Activated CD4-positive, alpha-beta T cell treated with anti-CD3 and anti-CD28 coated beads, Interleukin-2, amount 10 ng/mL, durations not matched to agents 24 days and 14 days (primary cell): ENCODE results near the gene MED17. TPM values are rescaled to one million over a fixed set of nuclear protein-coding genes. Genes with fewer than 3 reads are reported as not detected.
"Not testable (repeated sequence)": the region's sequence is repeated elsewhere in the genome, so short reads cannot be mapped to it uniquely, and the experiment has no call there.

Experiments
- DNase-seq: peaks from one replicate; pipeline ENCODE4 v3.0.0; 2022
- H3K27ac Mint-ChIP-seq: one replicate; pipeline ENCODE4 v1.8.0; 2022; ENCODE audit warnings: mild to moderate bottlenecking, mixed read lengths
- H3K27me3 Mint-ChIP-seq: one replicate; pipeline ENCODE4 v1.8.0; 2022; ENCODE audit warnings: mixed read lengths
- H3K36me3 Mint-ChIP-seq: one replicate; pipeline ENCODE4 v1.8.0; 2022; ENCODE audit warnings: low read depth, mild to moderate bottlenecking, mixed read lengths
- H3K4me1 Mint-ChIP-seq: one replicate; pipeline ENCODE4 v1.8.0; 2021; ENCODE audit warnings: mixed read lengths
- H3K4me3 Mint-ChIP-seq: one replicate; pipeline ENCODE4 v1.8.0; 2022; ENCODE audit warnings: mild to moderate bottlenecking, moderate library complexity, mixed read lengths
- H3K9me3 Mint-ChIP-seq: one replicate; pipeline ENCODE4 v1.8.0; 2021; ENCODE audit warnings: mixed read lengths
- intact Hi-C: fragments of 100-400 bp; cut with micrococcal nuclease; formaldehyde crosslinking; loops from one replicate; pipeline ENCODE4 v1.15.1; 2023
- total RNA-seq: library from RNA; stranded (reverse); gene quantifications from 2 replicates; pipeline ENCODE4 v1.2.3, GENCODE V29; 2022

Gene MED17
- total RNA-seq, 1 donor from 2014 or later = 55.1 TPM

GRCh38 chr11:93772123-93772522, 12.0 kb upstream of the MED17 start:
- Mint-ChIP-seq H3K4me1 (peaks cover 2% of the 10 kb centered on the region), H3K27me3 (no peaks in the 10 kb centered on the region), H3K27ac (no peak overlapping the region), H3K36me3 (no peaks in the 10 kb centered on the region), H3K9me3 (peaks cover 9% of the 10 kb centered on the region), H3K4me3 (no peak overlapping the region)
- no peak for DNase-seq
- intact Hi-C loops = no loop called here

- no peaks in the 10 kb centered on the region for H3K36me3 Mint-ChIP-seq
- no peak overlapping the region for H3K4me3 Mint-ChIP-seq
- peaks cover 7% of the 10 kb centered on the region for H3K9me3 Mint-ChIP-seq
- H3K27ac Mint-ChIP-seq = no peak overlapping the region
- DNase-seq = no peak
- intact Hi-C loops = no loop called here
- no peaks in the 10 kb centered on the region for H3K27me3 Mint-ChIP-seq
- H3K4me1 Mint-ChIP-seq = peaks cover 2% of the 10 kb centered on the region
These were observed 11.0 kb upstream of the MED17 start for GRCh38 chr11:93773045-93773477.

GRCh38 chr11:93773601-93774200, 10.4 kb upstream of the MED17 start:
- Mint-ChIP-seq H3K27ac (no peak overlapping the region), H3K9me3 (peaks cover 7% of the 10 kb centered on the region), H3K27me3 (no peaks in the 10 kb centered on the region), H3K4me1 (peaks cover 2% of the 10 kb centered on the region), H3K4me3 (no peak overlapping the region), H3K36me3 (no peaks in the 10 kb centered on the region)
- DNase-seq = no peak
- intact Hi-C loops = no loop called here

GRCh38 chr11:93774560-93774959, 9.5 kb upstream of the MED17 start:
- H3K27ac Mint-ChIP-seq, H3K27me3 Mint-ChIP-seq, DNase-seq, H3K4me3 Mint-ChIP-seq, H3K9me3 Mint-ChIP-seq, H3K4me1 Mint-ChIP-seq, intact Hi-C loops, H3K36me3 Mint-ChIP-seq: not testable (repeated sequence)

GRCh38 chr11:93775289-93775688, 8.8 kb upstream of the MED17 start:
- peaks cover 6% of the 10 kb centered on the region for H3K36me3 Mint-ChIP-seq
- no peaks in the 10 kb centered on the region for H3K27me3 Mint-ChIP-seq
- DNase-seq = no peak
- H3K9me3 Mint-ChIP-seq = peaks cover 7% of the 10 kb centered on the region
- intact Hi-C loops = no loop called here
- H3K4me3 Mint-ChIP-seq = no peak overlapping the region
- H3K4me1 Mint-ChIP-seq = peaks cover 2% of the 10 kb centered on the region
- no peak overlapping the region for H3K27ac Mint-ChIP-seq

- Mint-ChIP-seq H3K9me3 (no peaks in the 10 kb centered on the region), H3K27ac (peak overlapping the region; percentile 95), H3K27me3 (no peaks in the 10 kb centered on the region), H3K4me3 (peak overlapping the region; percentile 99), H3K36me3 (peaks cover 34% of the 10 kb centered on the region), H3K4me1 (peaks cover 37% of the 10 kb centered on the region)
- intact Hi-C loops = loop anchor here (10.0 kb wide), 1 partner anchor 1191 kb away; the partner anchor contains the start of genes CWC15 and KDM4D
- DNase-seq = no peak
These were observed 720 bp upstream of the MED17 start for GRCh38 chr11:93783362-93783761.

- Mint-ChIP-seq H3K4me1 (peaks cover 39% of the 10 kb centered on the region), H3K9me3 (no peaks in the 10 kb centered on the region), H3K36me3 (peaks cover 36% of the 10 kb centered on the region), H3K27ac (peak overlapping the region; percentile 95), H3K27me3 (no peaks in the 10 kb centered on the region), H3K4me3 (peak overlapping the region; percentile 99)
- DNase-seq = no peak
- intact Hi-C loops = loop anchor here (1.0 to 10.0 kb wide), 5 partner anchors 42 to 1191 kb away; partner anchors contain the start of genes ANKRD49, C11orf54, CEP295 and CWC15
These were observed 327 bp upstream of the MED17 start for GRCh38 chr11:93783765-93784144.

- no peaks in the 10 kb centered on the region for H3K27me3 Mint-ChIP-seq
- peak overlapping the region; percentile 95 for H3K27ac Mint-ChIP-seq
- peaks cover 40% of the 10 kb centered on the region for H3K36me3 Mint-ChIP-seq
- intact Hi-C loops = loop anchor here (1.0 to 10.0 kb wide), 5 partner anchors 44 to 1190 kb away; partner anchors contain the start of genes ANKRD49, C11orf54, CEP295 and CWC15
- H3K4me3 Mint-ChIP-seq = peak overlapping the region; percentile 99
- H3K9me3 Mint-ChIP-seq = no peaks in the 10 kb centered on the region
- DNase-seq = no peak
- H3K4me1 Mint-ChIP-seq = peaks cover 41% of the 10 kb centered on the region
These were observed 866 bp downstream of the MED17 start for GRCh38 chr11:93784935-93785360.

GRCh38 chr11:93791493-93791892, 7.4 kb downstream of the MED17 start:
- intact Hi-C loops = no loop called here
- Mint-ChIP-seq H3K4me3 (no peak overlapping the region), H3K27ac (no peak overlapping the region), H3K4me1 (peaks cover 23% of the 10 kb centered on the region), H3K27me3 (no peaks in the 10 kb centered on the region), H3K36me3 (peaks cover 72% of the 10 kb centered on the region), H3K9me3 (no peaks in the 10 kb centered on the region)
- no peak for DNase-seq

- no peaks in the 10 kb centered on the region for H3K9me3 Mint-ChIP-seq
- H3K4me3 Mint-ChIP-seq = no peak overlapping the region
- peaks cover 3% of the 10 kb centered on the region for H3K4me1 Mint-ChIP-seq
- no peak for DNase-seq
- H3K27me3 Mint-ChIP-seq = no peaks in the 10 kb centered on the region
- peak overlapping the region; percentile 23 for H3K27ac Mint-ChIP-seq
- intact Hi-C loops = no loop called here
- H3K36me3 Mint-ChIP-seq = peaks cover 70% of the 10 kb centered on the region
These were observed 12.6 kb downstream of the MED17 start for GRCh38 chr11:93796441-93797231.

- Mint-ChIP-seq H3K4me1 (peaks cover 2% of the 10 kb centered on the region), H3K9me3 (no peaks in the 10 kb centered on the region), H3K36me3 (peaks cover 62% of the 10 kb centered on the region), H3K27me3 (no peaks in the 10 kb centered on the region), H3K27ac (no peak overlapping the region), H3K4me3 (no peak overlapping the region)
- no peak for DNase-seq
- intact Hi-C loops = no loop called here
These were observed 17.3 kb downstream of the MED17 start for GRCh38 chr11:93801366-93801765.

GRCh38 chr11:93804879-93805278, 20.8 kb downstream of the MED17 start:
- Mint-ChIP-seq H3K27me3 (no peaks in the 10 kb centered on the region), H3K27ac (no peak overlapping the region), H3K9me3 (no peaks in the 10 kb centered on the region), H3K36me3 (peaks cover 56% of the 10 kb centered on the region), H3K4me3 (no peak overlapping the region), H3K4me1 (peaks cover 2% of the 10 kb centered on the region)
- DNase-seq = no peak
- intact Hi-C loops = no loop called here

- Mint-ChIP-seq H3K4me3 (no peak overlapping the region), H3K27me3 (no peaks in the 10 kb centered on the region), H3K9me3 (no peaks in the 10 kb centered on the region), H3K36me3 (peaks cover 63% of the 10 kb centered on the region), H3K4me1 (peaks cover 2% of the 10 kb centered on the region), H3K27ac (no peak overlapping the region)
- intact Hi-C loops = no loop called here
- DNase-seq = no peak
These were observed 23.9 kb downstream of the MED17 start for GRCh38 chr11:93807980-93808379.

GRCh38 chr11:93813974-93814373, 29.9 kb downstream of the MED17 start:
- Mint-ChIP-seq H3K4me1 (no peaks in the 10 kb centered on the region), H3K27me3 (no peaks in the 10 kb centered on the region), H3K4me3 (no peak overlapping the region), H3K36me3 (peaks cover 59% of the 10 kb centered on the region), H3K9me3 (no peaks in the 10 kb centered on the region), H3K27ac (no peak overlapping the region)
- intact Hi-C loops = no loop called here
- DNase-seq = no peak
